WTC11 (cell line): ENCODE measurements around the gene FBXL13. TPM values are rescaled to one million over a fixed set of nuclear protein-coding genes. Genes with fewer than 3 reads are reported as not detected.

Source experiments
- ATAC-seq: fragments of 200-7000 bp; cut with Tn5 transposase; 2 replicates; pipeline ENCODE4 v1.10.0; 2021; ENCODE audit warnings: mild to moderate bottlenecking, moderate library complexity
- CTCF ChIA-PET: fragments of 300-600 bp; sonication (Branson Sonifier 250); formaldehyde crosslinking; loops from one replicate; lab custom pipeline; 2021; ENCODE audit warnings: antibody characterized with exemption; lab: Charles Lee
- POLR2A ChIA-PET: fragments of 350-600 bp; sonication (Branson Sonifier 250); formaldehyde crosslinking; loops from one replicate; lab custom pipeline; 2021; ENCODE audit warnings: antibody characterized with exemption; lab: Charles Lee
- DNase-seq: peaks from one replicate; pipeline ENCODE4 v3.0.0; 2021; ENCODE audit warnings: low spot score
- H3K27ac Mint-ChIP-seq: 2 replicates; pipeline ENCODE4 v1.8.0; 2021; ENCODE audit warnings: mixed read lengths
- H3K27me3 Mint-ChIP-seq: 2 replicates; pipeline ENCODE4 v1.8.0; 2021; ENCODE audit warnings: low read depth, mild to moderate bottlenecking, moderate library complexity, mixed read lengths
- H3K36me3 Mint-ChIP-seq: 2 replicates; pipeline ENCODE4 v1.8.0; 2021; ENCODE audit warnings: mixed read lengths
- H3K4me1 Mint-ChIP-seq: 2 replicates; pipeline ENCODE4 v1.8.0; 2022; ENCODE audit warnings: mixed read lengths
- H3K4me3 Mint-ChIP-seq: 2 replicates; pipeline ENCODE4 v1.8.0; 2021; ENCODE audit warnings: mild to moderate bottlenecking, moderate library complexity, mixed read lengths
- H3K9me3 Mint-ChIP-seq: 2 replicates; pipeline ENCODE4 v1.8.0; 2021; ENCODE audit warnings: mixed read lengths
- CREM ChIP-seq: sonication (generic); formaldehyde crosslinking; IDR thresholded peaks from 2 replicates; pipeline ENCODE4 v1.8.1; 2022; ENCODE audit warnings: mild to moderate bottlenecking, missing genetic modification reagents, moderate library complexity
- ETV6 ChIP-seq: sonication (generic); formaldehyde crosslinking; IDR thresholded peaks from 2 replicates; pipeline ENCODE4 v1.8.1; 2022; ENCODE audit warnings: mild to moderate bottlenecking, missing genetic modification reagents
- FOXK1 ChIP-seq: sonication (generic); formaldehyde crosslinking; IDR thresholded peaks from 2 replicates; pipeline ENCODE4 v1.8.0; 2022; ENCODE audit warnings: mild to moderate bottlenecking, moderate library complexity, missing genetic modification reagents
- GABPB1 ChIP-seq: sonication (generic); formaldehyde crosslinking; IDR thresholded peaks from 2 replicates; pipeline ENCODE4 v1.8.1; 2023; ENCODE audit warnings: mild to moderate bottlenecking, missing genetic modification reagents
- GTF2I ChIP-seq: fragments of 250-450 bp; sonication (Bioruptor Pico); conservative IDR thresholded peaks from 2 replicates; pipeline ENCODE4 v1.4.0; 2021; ENCODE audit warnings: mild to moderate bottlenecking
- HMGA2 ChIP-seq: fragments of 250-450 bp; sonication (Bioruptor Pico); IDR thresholded peaks from 2 replicates; pipeline ENCODE4 v1.4.0; 2021; ENCODE audit warnings: mild to moderate bottlenecking, moderate library complexity
- MXD4 ChIP-seq: fragments of 250-450 bp; sonication (Bioruptor Pico); IDR thresholded peaks from 2 replicates; pipeline ENCODE4 v1.8.0; 2021; ENCODE audit warnings: mild to moderate bottlenecking, moderate library complexity, borderline replicate concordance
- MYBL2 ChIP-seq: sonication (generic); formaldehyde crosslinking; IDR thresholded peaks from 2 replicates; pipeline ENCODE4 v1.8.1; 2023; ENCODE audit warnings: mild to moderate bottlenecking, moderate library complexity, missing genetic modification reagents
- RELA ChIP-seq: sonication (generic); formaldehyde crosslinking; IDR thresholded peaks from 2 replicates; pipeline ENCODE4 v1.8.1; 2022; ENCODE audit warnings: missing genetic modification reagents, mild to moderate bottlenecking, borderline replicate concordance
- RORB ChIP-seq: fragments of 250-450 bp; sonication (Bioruptor Pico); IDR thresholded peaks from 2 replicates; pipeline ENCODE4 v1.9.0; 2021; ENCODE audit warnings: mild to moderate bottlenecking
- SMAD3 ChIP-seq: sonication (generic); formaldehyde crosslinking; IDR thresholded peaks from 2 replicates; pipeline ENCODE4 v1.8.0; 2022; ENCODE audit warnings: missing genetic modification reagents, mild to moderate bottlenecking, borderline replicate concordance
- SOX15 ChIP-seq: fragments of 250-450 bp; sonication (Bioruptor Pico); IDR thresholded peaks from 2 replicates; pipeline ENCODE4 v1.9.0; 2021; ENCODE audit warnings: mild to moderate bottlenecking
- ZBTB21 ChIP-seq: sonication (generic); formaldehyde crosslinking; IDR thresholded peaks from 2 replicates; pipeline ENCODE4 v1.8.1; 2023; ENCODE audit warnings: mild to moderate bottlenecking, missing genetic modification reagents, borderline replicate concordance
- ZNF121 ChIP-seq: sonication (generic); formaldehyde crosslinking; IDR thresholded peaks from 2 replicates; pipeline ENCODE4 v1.8.0; 2023; ENCODE audit warnings: missing genetic modification reagents
- ZNF416 ChIP-seq: fragments of 250-450 bp; sonication (Bioruptor Pico); IDR thresholded peaks from 2 replicates; pipeline ENCODE4 v1.9.0; 2021; ENCODE audit warnings: mild to moderate bottlenecking, inconsistent platforms
- ZNF423 ChIP-seq: fragments of 250-450 bp; sonication (Bioruptor Pico); IDR thresholded peaks from 2 replicates; pipeline ENCODE4 v2.1.2; 2022; ENCODE audit warnings: mild to moderate bottlenecking, moderate library complexity
- total RNA-seq: library from RNA; stranded (reverse); gene quantifications from 3 replicates; pipeline ENCODE4 v1.2.3, GENCODE V29; 2021
- TF ChIP-seq, protein P1 (sequence below): sonication (generic); formaldehyde crosslinking; IDR thresholded peaks from 2 replicates; pipeline ENCODE4 v1.8.0; 2022; ENCODE audit warnings: mild to moderate bottlenecking, missing genetic modification reagents
- TF ChIP-seq, protein P2 (sequence below): sonication (generic); formaldehyde crosslinking; IDR thresholded peaks from 2 replicates; pipeline ENCODE4 v1.8.1; 2023; ENCODE audit warnings: mild to moderate bottlenecking, missing genetic modification reagents
- TF ChIP-seq, protein P3 (sequence below): sonication (generic); formaldehyde crosslinking; IDR thresholded peaks from 2 replicates; pipeline ENCODE4 v1.8.0; 2023; ENCODE audit warnings: missing genetic modification reagents
- TF ChIP-seq, protein P4 (sequence below): sonication (generic); formaldehyde crosslinking; IDR thresholded peaks from 2 replicates; pipeline ENCODE4 v1.8.1; 2023; ENCODE audit warnings: mild to moderate bottlenecking, missing genetic modification reagents, moderate library complexity
- TF ChIP-seq, protein P5 (sequence below): fragments of 250-450 bp; sonication (Bioruptor Pico); IDR thresholded peaks from 2 replicates; pipeline ENCODE4 v1.9.0; 2021; ENCODE audit warnings: mild to moderate bottlenecking

The FBXL13 gene
- total RNA-seq, 1 experiment from 2014 or later, result 1.7 TPM

DNA sequence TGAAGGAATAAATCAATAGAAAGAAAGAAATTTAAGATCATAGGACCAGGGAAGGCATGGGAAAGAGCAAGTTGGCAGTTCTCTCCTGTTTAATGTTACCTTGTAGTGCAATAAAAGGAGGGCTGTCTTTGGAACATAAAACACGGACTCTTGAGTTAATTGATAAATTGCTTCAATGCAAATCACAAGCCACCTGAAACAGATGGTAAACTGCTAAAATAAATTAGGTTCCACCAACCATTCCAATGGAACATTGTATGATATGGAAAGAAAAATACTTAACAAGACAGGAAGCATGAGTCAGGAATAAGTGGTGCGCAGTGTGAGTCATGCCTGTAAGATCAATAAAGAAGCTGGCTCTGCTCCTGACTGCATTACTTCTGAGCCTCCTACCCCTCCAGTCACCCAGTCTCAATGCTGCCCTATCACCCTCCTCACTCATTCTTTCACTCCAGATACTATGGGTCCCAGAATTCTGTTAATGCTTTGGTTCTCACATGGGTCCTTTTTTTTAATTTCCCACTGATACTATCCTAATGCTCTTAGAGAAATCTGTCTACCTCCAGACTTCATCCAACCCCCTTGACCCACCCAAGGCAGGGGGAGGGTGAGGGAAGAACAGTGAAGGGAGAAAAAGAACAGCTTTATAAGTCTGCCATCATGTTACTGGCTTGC, 82.9 kb downstream of the FBXL13 start (continued):
- TF ChIP-seq, protein P1, sequence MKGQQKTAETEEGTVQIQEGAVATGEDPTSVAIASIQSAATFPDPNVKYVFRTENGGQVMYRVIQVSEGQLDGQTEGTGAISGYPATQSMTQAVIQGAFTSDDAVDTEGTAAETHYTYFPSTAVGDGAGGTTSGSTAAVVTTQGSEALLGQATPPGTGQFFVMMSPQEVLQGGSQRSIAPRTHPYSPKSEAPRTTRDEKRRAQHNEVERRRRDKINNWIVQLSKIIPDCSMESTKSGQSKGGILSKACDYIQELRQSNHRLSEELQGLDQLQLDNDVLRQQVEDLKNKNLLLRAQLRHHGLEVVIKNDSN (CRISPR knock-in tag), result no peak
- no peak for TF ChIP-seq MXD4 (CRISPR knock-in tag)
- no peak for TF ChIP-seq ETV6 (CRISPR knock-in tag)
- no peak for TF ChIP-seq GTF2I (CRISPR knock-in tag)
- TF ChIP-seq, protein P2, sequence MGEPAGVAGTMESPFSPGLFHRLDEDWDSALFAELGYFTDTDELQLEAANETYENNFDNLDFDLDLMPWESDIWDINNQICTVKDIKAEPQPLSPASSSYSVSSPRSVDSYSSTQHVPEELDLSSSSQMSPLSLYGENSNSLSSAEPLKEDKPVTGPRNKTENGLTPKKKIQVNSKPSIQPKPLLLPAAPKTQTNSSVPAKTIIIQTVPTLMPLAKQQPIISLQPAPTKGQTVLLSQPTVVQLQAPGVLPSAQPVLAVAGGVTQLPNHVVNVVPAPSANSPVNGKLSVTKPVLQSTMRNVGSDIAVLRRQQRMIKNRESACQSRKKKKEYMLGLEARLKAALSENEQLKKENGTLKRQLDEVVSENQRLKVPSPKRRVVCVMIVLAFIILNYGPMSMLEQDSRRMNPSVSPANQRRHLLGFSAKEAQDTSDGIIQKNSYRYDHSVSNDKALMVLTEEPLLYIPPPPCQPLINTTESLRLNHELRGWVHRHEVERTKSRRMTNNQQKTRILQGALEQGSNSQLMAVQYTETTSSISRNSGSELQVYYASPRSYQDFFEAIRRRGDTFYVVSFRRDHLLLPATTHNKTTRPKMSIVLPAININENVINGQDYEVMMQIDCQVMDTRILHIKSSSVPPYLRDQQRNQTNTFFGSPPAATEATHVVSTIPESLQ (CRISPR knock-in tag), result no peak
- TF ChIP-seq ZNF121 (CRISPR knock-in tag), result no peak

DNA sequence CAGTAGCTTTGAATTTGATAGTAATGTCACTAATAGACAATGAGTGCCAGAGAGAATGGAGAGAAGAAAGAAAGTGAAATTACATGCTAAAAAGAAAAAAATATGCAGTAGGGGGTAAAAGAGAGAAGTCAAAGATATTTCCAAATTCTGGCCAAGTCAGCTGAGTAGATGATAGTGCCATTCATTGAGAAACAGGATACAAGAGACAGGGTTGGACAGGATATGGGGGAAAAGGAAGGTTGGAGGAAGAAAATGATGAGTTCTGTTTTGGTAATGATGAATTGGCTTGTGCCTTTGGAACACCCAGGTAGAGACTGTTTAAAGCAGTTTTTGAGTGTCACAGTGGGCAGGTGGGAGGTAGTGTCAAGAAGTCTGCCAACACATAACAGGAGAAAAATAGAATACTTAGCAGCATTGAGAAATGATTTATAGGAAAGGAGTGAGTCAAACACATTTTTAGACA, 83.5 kb downstream of the FBXL13 start:
- Mint-ChIP-seq H3K9me3 (peaks cover 6% of the 10 kb centered on the region; the same call in 1 of the 2 replicates), H3K4me1 (no peaks in the 10 kb centered on the region), H3K4me3 (no peak overlapping the region), H3K36me3 (no peaks in the 10 kb centered on the region), H3K27me3 (no peaks in the 10 kb centered on the region), H3K27ac (no peak overlapping the region)
- ChIA-PET POLR2A (no interaction called here), CTCF (no interaction called here)
- TF ChIP-seq, protein P3, sequence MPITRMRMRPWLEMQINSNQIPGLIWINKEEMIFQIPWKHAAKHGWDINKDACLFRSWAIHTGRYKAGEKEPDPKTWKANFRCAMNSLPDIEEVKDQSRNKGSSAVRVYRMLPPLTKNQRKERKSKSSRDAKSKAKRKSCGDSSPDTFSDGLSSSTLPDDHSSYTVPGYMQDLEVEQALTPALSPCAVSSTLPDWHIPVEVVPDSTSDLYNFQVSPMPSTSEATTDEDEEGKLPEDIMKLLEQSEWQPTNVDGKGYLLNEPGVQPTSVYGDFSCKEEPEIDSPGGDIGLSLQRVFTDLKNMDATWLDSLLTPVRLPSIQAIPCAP (CRISPR knock-in tag), result no peak
- TF ChIP-seq ZNF416 (CRISPR knock-in tag) (no peak), RELA (CRISPR knock-in tag) (no peak), GABPB1 (CRISPR knock-in tag) (no peak), SOX15 (CRISPR knock-in tag) (no peak), FOXK1 (CRISPR knock-in tag) (no peak)
- TF ChIP-seq, protein P4, sequence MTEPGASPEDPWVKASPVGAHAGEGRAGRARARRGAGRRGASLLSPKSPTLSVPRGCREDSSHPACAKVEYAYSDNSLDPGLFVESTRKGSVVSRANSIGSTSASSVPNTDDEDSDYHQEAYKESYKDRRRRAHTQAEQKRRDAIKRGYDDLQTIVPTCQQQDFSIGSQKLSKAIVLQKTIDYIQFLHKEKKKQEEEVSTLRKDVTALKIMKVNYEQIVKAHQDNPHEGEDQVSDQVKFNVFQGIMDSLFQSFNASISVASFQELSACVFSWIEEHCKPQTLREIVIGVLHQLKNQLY (CRISPR knock-in tag), result no peak
- TF ChIP-seq, protein P1 (CRISPR knock-in tag), result no peak
- TF ChIP-seq, protein P2 (CRISPR knock-in tag), result no peak
- DNase-seq (no peak), ATAC-seq (no peak)

DNA sequence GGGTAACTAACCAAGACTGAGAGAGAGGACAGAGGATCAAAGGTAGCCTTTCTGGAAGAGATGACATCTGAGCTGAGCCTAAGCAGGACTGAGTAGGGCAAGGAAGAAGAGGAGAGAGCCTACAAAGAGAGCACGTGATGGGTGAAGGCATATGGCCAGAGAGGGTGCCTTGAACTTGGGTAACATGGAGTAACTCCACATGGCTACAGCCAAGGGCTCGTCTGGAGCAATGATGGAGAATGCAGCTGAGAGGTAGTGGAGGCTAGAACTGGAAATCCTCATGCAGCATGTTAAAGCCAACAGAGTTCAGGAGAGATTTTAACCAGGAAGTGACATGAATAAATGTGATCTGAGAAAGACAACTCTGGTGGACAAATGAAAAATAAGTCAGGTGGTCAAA, 84.0 kb downstream of the FBXL13 start:
- TF ChIP-seq CREM (no peak), ZBTB21 (CRISPR knock-in tag) (no peak), HMGA2 (CRISPR knock-in tag) (no peak), MYBL2 (CRISPR knock-in tag) (no peak), RORB (CRISPR knock-in tag) (no peak), ZNF423 (CRISPR knock-in tag) (no peak), SMAD3 (CRISPR knock-in tag) (no peak)
- TF ChIP-seq, protein P4 (CRISPR knock-in tag), result no peak
- TF ChIP-seq, protein P5, sequence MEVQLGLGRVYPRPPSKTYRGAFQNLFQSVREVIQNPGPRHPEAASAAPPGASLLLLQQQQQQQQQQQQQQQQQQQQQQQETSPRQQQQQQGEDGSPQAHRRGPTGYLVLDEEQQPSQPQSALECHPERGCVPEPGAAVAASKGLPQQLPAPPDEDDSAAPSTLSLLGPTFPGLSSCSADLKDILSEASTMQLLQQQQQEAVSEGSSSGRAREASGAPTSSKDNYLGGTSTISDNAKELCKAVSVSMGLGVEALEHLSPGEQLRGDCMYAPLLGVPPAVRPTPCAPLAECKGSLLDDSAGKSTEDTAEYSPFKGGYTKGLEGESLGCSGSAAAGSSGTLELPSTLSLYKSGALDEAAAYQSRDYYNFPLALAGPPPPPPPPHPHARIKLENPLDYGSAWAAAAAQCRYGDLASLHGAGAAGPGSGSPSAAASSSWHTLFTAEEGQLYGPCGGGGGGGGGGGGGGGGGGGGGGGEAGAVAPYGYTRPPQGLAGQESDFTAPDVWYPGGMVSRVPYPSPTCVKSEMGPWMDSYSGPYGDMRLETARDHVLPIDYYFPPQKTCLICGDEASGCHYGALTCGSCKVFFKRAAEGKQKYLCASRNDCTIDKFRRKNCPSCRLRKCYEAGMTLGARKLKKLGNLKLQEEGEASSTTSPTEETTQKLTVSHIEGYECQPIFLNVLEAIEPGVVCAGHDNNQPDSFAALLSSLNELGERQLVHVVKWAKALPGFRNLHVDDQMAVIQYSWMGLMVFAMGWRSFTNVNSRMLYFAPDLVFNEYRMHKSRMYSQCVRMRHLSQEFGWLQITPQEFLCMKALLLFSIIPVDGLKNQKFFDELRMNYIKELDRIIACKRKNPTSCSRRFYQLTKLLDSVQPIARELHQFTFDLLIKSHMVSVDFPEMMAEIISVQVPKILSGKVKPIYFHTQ, result no peak
- TF ChIP-seq, all 79 proteins: peak for 0
- H3K4me1 Mint-ChIP-seq, result no peaks in the 10 kb centered on the region
- ChIA-PET POLR2A (no interaction called here), CTCF (no interaction called here)
- H3K36me3 Mint-ChIP-seq, result no peaks in the 10 kb centered on the region
- ATAC-seq (no peak), DNase-seq (no peak)
- peaks cover 6% of the 10 kb centered on the region; the same call in 1 of the 2 replicates for H3K9me3 Mint-ChIP-seq
- no peak overlapping the region for H3K4me3 Mint-ChIP-seq
- H3K27ac Mint-ChIP-seq, result no peak overlapping the region
- H3K27me3 Mint-ChIP-seq, result no peaks in the 10 kb centered on the region
